Prostate gland (tissue), 2 donors: ENCODE measurements around the gene LCORL. TPM values are rescaled to one million over a fixed set of nuclear protein-coding genes. Genes with fewer than 3 reads are reported as not detected.
"Not testable (repeated sequence)": the region's sequence is repeated elsewhere in the genome, so short reads cannot be mapped to it uniquely, and the experiment has no call there.

ENCODE experiments used
- DNase-seq: peaks from one replicate; pipeline ENCODE4 v3.0.0-alpha.2; 2019; ENCODE audit warnings: low spot score
- H3K27ac ChIP-seq, 2 donors: fragments of 200-600 bp; sonication (generic); 2 replicates each; pipeline ENCODE4 v1.5.1; 2017 to 2019
- H3K27me3 ChIP-seq: fragments of 200-600 bp; sonication (generic); replicated peaks from 2 replicates; pipeline ENCODE4 v1.5.1; 2019; ENCODE audit not compliant: insufficient read depth
- H3K36me3 ChIP-seq, 2 donors: fragments of 200-600 bp; sonication (generic); 1 replicate in 1 of 2; 2 replicates in 1 of 2; pipeline versions ENCODE4 v1.5.1 to v1.8.1; 2017 to 2019
- H3K4me1 ChIP-seq: fragments of 200-600 bp; sonication (generic); replicated peaks from 2 replicates; pipeline ENCODE4 v1.5.1; 2019
- H3K4me3 ChIP-seq, 2 donors: fragments of 200-600 bp; sonication (generic); 2 replicates each; pipeline ENCODE4 v1.5.1; 2017 to 2019
- H3K9me3 ChIP-seq: fragments of 200-600 bp; sonication (generic); 2 replicates; pipeline ENCODE4 v1.5.1; 2017
- POLR2A ChIP-seq: fragments of 450-650 bp; IDR thresholded peaks from one replicate; pipeline ENCODE4 v1.6.1; 2016; ENCODE audit warnings: antibody characterized with exemption, mild to moderate bottlenecking
- POLR2AphosphoS5 ChIP-seq: sonication (generic); formaldehyde crosslinking; IDR thresholded peaks from one replicate; pipeline ENCODE4 v1.6.1; 2017; ENCODE audit warnings: antibody characterized with exemption
- WGBS: methylation state at CpG from one replicate; pipeline ENCODE4 v1.1.5; 2018; 5-methylcytosine and 5-hydroxymethylcytosine counted together
- intact Hi-C: fragments of 100-400 bp; cut with DNase I; formaldehyde crosslinking; loops from one replicate; pipeline ENCODE4 v1.14.2; 2022
- total RNA-seq, 2 donors: library from RNA; depleted of rRNA; stranded (reverse); fragments of >200 nt; gene quantifications; one replicate each; pipeline ENCODE4 v1.1.0, GENCODE V29; 2016
- TF ChIP-seq, protein P1 (sequence below), 4 experiments: fragments of 200-600 bp in 2 of 4; fragments of 450-650 bp in 2 of 4; sonication (generic) in 2 of 4; IDR thresholded peaks; 1 replicate in 3 of 4; 2 replicates in 1 of 4; pipeline ENCODE4 v1.5.1; 2016 to 2019; ENCODE audit warnings: antibody characterized with exemption in 4 of 4, mild to moderate bottlenecking in 2 of 4, moderate library complexity in 2 of 4

Gene LCORL
- total RNA-seq, 2 donors from 2014 or later, result 17.8 to 34.5 TPM

DNA sequence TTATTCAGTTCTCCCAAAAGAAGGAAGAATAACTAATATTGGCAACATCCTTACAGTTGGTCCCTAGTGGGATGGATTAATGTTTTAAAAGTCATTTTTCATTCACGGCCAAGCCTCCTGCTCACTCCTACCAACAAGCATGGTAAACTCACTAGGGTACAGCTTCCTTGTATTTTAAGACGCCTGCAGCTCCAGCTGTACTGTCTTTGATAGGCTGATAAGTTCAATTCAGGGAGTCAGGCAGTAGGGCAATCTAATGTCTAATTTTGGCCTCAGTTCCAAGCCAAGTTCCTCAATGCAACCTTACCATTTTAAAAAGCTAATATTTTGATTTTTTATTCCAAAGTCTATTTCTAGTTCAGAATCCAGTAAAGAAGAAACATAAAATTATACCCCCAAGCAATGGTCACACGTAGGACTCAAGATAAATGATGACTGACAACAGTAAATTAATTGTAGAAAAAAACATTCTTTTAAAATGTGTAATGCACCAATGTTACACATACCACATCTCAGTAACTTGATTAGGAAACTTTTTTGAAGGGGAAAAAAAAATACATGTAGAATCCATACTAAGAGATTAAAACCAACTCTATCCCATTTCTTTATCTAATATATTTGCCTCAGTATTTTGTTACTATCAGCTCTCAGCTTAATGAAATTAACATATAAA is 9.3 kb downstream of the LCORL start:
- WGBS, result 48% methylated on average over 3 of the region's 3 CpGs
- TF ChIP-seq POLR2AphosphoS5, result no peak
- no peak for TF ChIP-seq POLR2A
- TF ChIP-seq, protein P1, sequence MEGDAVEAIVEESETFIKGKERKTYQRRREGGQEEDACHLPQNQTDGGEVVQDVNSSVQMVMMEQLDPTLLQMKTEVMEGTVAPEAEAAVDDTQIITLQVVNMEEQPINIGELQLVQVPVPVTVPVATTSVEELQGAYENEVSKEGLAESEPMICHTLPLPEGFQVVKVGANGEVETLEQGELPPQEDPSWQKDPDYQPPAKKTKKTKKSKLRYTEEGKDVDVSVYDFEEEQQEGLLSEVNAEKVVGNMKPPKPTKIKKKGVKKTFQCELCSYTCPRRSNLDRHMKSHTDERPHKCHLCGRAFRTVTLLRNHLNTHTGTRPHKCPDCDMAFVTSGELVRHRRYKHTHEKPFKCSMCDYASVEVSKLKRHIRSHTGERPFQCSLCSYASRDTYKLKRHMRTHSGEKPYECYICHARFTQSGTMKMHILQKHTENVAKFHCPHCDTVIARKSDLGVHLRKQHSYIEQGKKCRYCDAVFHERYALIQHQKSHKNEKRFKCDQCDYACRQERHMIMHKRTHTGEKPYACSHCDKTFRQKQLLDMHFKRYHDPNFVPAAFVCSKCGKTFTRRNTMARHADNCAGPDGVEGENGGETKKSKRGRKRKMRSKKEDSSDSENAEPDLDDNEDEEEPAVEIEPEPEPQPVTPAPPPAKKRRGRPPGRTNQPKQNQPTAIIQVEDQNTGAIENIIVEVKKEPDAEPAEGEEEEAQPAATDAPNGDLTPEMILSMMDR (IDR thresholded peaks at IDR 0.05), result no peak
- no peak overlapping the region for H3K27ac ChIP-seq
- no peaks in the 10 kb centered on the region for H3K9me3 ChIP-seq
- H3K4me1 ChIP-seq, result no peaks in the 10 kb centered on the region
- no peak for DNase-seq
- no peak overlapping the region for H3K4me3 ChIP-seq
- H3K36me3 ChIP-seq, result no peaks in the 10 kb centered on the region
- intact Hi-C loops, result no loop called here
- no peaks in the 10 kb centered on the region for H3K27me3 ChIP-seq

DNA sequence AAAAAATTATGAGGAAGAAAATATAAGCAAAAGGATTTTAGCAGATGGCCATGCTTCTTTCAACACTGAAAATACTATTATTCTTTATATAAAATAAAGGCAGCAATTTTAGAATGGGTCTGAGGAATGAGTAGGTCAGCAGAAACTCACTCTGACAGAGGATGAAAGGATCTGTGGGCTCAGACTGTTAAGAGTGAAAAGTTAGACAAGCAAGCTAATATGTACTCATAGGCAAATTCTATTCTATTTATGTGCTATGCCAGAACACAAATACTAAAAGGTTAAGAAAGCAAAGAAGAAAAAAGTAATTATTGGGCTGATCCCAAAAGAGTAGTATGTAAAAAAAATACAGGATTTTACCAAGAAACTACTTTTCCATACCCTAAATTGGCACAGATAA is 13.9 kb downstream of the LCORL start:
- H3K4me1 ChIP-seq, result no peaks in the 10 kb centered on the region
- TF ChIP-seq POLR2A (no peak), POLR2AphosphoS5 (no peak)
- TF ChIP-seq, protein P1 (IDR thresholded peaks at IDR 0.05), result no peak
- intact Hi-C loops, result no loop called here
- DNase-seq, result no peak
- no peak overlapping the region for H3K4me3 ChIP-seq
- no peaks in the 10 kb centered on the region for H3K9me3 ChIP-seq
- H3K27ac ChIP-seq, result no peak overlapping the region
- no peaks in the 10 kb centered on the region for H3K36me3 ChIP-seq
- no peaks in the 10 kb centered on the region for H3K27me3 ChIP-seq

DNA sequence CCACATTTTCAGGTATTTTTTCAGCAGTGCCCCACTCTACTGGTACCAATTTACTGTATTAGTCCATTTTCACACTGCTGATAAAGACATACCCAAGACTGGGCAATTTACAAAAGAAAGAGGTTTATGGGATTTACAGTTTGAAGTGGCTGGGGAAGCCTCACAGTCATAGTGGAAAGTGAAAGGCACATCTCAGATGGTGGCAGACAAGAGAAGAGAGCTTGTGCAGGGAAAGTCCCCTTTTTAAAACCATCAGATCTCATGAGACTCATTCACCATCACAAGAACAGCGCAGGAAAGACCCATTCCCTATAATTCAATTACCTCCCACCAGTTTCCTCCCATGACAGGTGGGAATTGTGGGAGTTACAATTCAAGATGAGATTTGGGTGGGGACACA is 15.1 kb downstream of the LCORL start:
- H3K36me3 ChIP-seq, result not testable (repeated sequence)

DNA sequence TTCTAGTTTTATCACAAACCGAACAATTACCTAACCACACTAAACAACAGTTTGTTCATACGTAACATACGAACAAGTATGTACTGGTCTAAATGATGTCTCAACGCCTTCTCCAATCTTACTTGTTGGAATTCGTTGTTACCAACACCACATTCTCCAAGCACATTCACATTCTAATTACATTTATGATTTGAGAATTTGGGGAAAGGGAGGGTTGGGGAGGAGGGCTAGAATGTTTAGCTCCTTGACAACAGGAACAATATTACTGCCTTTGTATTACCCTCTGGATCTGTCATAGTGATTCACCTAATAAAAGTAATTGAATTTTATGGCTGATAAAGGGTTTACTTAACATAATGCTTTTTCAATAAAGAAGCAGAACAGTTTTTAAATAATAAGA is 24.4 kb downstream of the LCORL start:
- intact Hi-C loops, result no loop called here
- WGBS, result 73% methylated on average over 5 of the region's 5 CpGs
- H3K4me3 ChIP-seq, result no peak overlapping the region
- no peaks in the 10 kb centered on the region for H3K27me3 ChIP-seq
- H3K4me1 ChIP-seq, result no peaks in the 10 kb centered on the region
- no peaks in the 10 kb centered on the region for H3K9me3 ChIP-seq
- no peak overlapping the region for H3K27ac ChIP-seq
- TF ChIP-seq POLR2AphosphoS5 (no peak), POLR2A (no peak)
- TF ChIP-seq, protein P1 (IDR thresholded peaks at IDR 0.05), result no peak
- DNase-seq, result no peak
- H3K36me3 ChIP-seq, result no peaks in the 10 kb centered on the region

More for the DNA sequence above, 15.1 kb downstream of the LCORL start:
- H3K9me3 ChIP-seq, H3K27me3 ChIP-seq, H3K4me1 ChIP-seq, DNase-seq, intact Hi-C loops, H3K4me3 ChIP-seq, H3K27ac ChIP-seq: not testable (repeated sequence)
- WGBS, result 92% methylated on average over 1 of the region's 1 CpG

DNA sequence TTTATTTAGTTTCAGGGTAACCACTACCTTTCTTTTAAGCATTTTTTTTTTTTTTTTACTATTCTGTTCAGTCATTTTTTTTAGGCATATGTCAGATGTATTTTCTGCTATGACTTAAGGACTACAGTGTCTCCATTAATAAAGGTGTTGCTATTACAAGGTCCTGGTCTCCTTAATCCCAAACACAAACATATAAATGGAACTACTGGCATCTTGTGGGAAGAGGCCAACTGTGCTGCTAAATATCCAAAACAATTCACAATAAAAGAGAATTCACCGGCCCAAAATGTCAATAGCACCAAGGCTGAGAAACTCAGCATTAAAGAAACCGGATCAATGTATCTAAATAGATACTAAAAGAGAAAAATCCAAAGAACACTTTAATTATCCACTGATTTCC is 26.4 kb downstream of the LCORL start:
- no peaks in the 10 kb centered on the region for H3K9me3 ChIP-seq
- intact Hi-C loops, result no loop called here
- H3K36me3 ChIP-seq, result no peaks in the 10 kb centered on the region
- TF ChIP-seq POLR2AphosphoS5, result no peak
- TF ChIP-seq POLR2A, result no peak
- no peak overlapping the region for H3K27ac ChIP-seq
- no peak for DNase-seq
- H3K4me1 ChIP-seq, result no peaks in the 10 kb centered on the region
- no peak overlapping the region for H3K4me3 ChIP-seq
- 64% methylated on average over 2 of the region's 2 CpGs for WGBS
- H3K27me3 ChIP-seq, result no peaks in the 10 kb centered on the region

DNA sequence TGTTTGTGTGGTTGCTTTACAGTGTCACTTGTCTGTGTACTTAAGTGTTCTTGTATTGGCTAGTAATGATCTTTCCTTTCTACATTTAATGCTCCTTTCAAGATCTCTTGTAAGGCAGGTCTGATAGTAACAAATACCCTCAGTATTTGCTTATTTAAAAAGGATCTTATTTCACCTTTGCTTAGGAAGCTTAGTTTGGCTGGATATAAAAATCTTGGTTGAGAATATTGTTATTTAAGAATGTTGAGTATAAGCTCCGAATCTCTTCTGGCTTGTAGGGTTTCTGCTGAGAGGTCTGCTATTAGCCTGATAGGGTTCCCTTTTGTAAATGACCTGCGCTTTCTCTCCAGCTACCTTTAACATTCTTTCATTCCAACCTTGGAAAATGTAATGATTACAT is 35.7 kb downstream of the LCORL start:
- no peaks in the 10 kb centered on the region for H3K9me3 ChIP-seq
- WGBS, result 98% methylated on average over 2 of the region's 2 CpGs
- no peaks in the 10 kb centered on the region for H3K36me3 ChIP-seq
- H3K4me1 ChIP-seq, result no peaks in the 10 kb centered on the region
- intact Hi-C loops, result no loop called here
- no peak overlapping the region for H3K27ac ChIP-seq
- no peak for DNase-seq
- H3K4me3 ChIP-seq, result no peak overlapping the region
- TF ChIP-seq, protein P1 (IDR thresholded peaks at IDR 0.05), result no peak
- TF ChIP-seq POLR2A (no peak), POLR2AphosphoS5 (no peak)
- no peaks in the 10 kb centered on the region for H3K27me3 ChIP-seq
